Fibroblast of lung (primary cell): Measurements from ENCODE around the gene MCRIP1.

Experiments
- EZH2 ChIP-seq: IDR thresholded peaks from 2 replicates; pipeline ENCODE4 v1.5.1; 2012; ENCODE audit warnings: low read length, control low read depth, mild to moderate bottlenecking; ENCODE audit errors: missing control alignments
- TF ChIP-seq, protein P1 (sequence below), 2 donors: IDR thresholded peaks in 1 of 2; conservative IDR thresholded peaks in 1 of 2; 1 replicate in 1 of 2; 2 replicates in 1 of 2; pipeline ENCODE4 v1.5.1; 2011 to 2012; ENCODE audit warnings: low read length in 2 of 2, control low read depth in 1 of 2, inconsistent platforms in 1 of 2, low read depth in 1 of 2, mild to moderate bottlenecking in 1 of 2

DNA sequence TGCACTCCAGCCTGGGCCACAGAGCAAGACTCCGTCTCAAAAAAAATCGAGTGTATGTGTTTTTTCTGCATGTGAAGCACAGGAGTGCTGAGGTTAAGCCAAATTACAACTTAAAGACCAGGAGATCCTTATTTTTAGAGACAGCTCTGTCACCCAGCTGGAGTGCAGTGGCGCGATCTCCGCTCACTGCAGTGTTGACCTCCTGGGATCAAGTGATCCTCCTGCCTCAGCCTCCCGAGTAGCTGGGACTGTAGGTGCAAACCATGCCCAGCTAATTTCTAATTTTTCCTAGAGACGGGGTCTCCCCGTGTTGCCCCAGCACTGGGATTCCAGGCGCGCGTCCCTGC is 9.3 kb upstream of the MCRIP1 start:
- TF ChIP-seq, protein P1, sequence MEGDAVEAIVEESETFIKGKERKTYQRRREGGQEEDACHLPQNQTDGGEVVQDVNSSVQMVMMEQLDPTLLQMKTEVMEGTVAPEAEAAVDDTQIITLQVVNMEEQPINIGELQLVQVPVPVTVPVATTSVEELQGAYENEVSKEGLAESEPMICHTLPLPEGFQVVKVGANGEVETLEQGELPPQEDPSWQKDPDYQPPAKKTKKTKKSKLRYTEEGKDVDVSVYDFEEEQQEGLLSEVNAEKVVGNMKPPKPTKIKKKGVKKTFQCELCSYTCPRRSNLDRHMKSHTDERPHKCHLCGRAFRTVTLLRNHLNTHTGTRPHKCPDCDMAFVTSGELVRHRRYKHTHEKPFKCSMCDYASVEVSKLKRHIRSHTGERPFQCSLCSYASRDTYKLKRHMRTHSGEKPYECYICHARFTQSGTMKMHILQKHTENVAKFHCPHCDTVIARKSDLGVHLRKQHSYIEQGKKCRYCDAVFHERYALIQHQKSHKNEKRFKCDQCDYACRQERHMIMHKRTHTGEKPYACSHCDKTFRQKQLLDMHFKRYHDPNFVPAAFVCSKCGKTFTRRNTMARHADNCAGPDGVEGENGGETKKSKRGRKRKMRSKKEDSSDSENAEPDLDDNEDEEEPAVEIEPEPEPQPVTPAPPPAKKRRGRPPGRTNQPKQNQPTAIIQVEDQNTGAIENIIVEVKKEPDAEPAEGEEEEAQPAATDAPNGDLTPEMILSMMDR (conservative IDR thresholded peaks at IDR 0.05 in 1 of 2, IDR thresholded peaks at IDR 0.05 in 1 of 2; ENCODE audit: low read depth in 1 of 2, low read length in 2 of 2): no peak
- TF ChIP-seq EZH2: no peak
